ENCODE results near the gene CMSS1. TPM values are rescaled to one million over a fixed set of nuclear protein-coding genes. Genes with fewer than 3 reads are reported as not detected.

Gene CMSS1
- total and polyA plus RNA-seq, 9 donors: 14.5 to 54.0 (median 24.9) TPM

DNA sequence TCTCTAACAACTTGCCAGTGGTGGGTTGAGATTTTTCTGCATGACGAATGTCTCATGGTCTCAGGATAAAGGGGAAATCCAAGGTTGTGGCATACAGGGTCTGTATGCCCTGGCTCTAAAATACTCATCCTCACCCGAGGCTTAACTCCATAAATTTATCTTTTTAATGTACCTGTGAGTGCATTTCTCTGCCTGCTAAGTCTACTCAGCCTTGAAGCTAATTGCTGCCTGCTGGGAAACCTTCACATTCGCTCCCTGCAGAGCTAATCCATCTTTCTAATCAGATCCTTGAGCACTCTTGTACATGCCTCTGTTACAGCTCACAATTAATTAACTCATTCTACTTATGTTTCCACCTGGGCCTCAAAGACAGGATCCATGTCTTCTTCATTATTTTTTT lies 93.8 kb downstream of the CMSS1 start:
- no peak overlapping the region for H3K4me3 ChIP-seq
- no peaks in the 10 kb centered on the region for H3K36me3 ChIP-seq
- no peaks in the 10 kb centered on the region for H3K9me3 ChIP-seq
- no peak overlapping the region for H3K27ac ChIP-seq
- no peaks in the 10 kb centered on the region for H3K4me1 ChIP-seq (ENCODE audit: insufficient read depth)
- TF ChIP-seq EP300 (IDR thresholded peaks at IDR 0.05) (no peak), POLR2A (IDR thresholded peaks at IDR 0.05) (no peak)
- TF ChIP-seq, protein P1, sequence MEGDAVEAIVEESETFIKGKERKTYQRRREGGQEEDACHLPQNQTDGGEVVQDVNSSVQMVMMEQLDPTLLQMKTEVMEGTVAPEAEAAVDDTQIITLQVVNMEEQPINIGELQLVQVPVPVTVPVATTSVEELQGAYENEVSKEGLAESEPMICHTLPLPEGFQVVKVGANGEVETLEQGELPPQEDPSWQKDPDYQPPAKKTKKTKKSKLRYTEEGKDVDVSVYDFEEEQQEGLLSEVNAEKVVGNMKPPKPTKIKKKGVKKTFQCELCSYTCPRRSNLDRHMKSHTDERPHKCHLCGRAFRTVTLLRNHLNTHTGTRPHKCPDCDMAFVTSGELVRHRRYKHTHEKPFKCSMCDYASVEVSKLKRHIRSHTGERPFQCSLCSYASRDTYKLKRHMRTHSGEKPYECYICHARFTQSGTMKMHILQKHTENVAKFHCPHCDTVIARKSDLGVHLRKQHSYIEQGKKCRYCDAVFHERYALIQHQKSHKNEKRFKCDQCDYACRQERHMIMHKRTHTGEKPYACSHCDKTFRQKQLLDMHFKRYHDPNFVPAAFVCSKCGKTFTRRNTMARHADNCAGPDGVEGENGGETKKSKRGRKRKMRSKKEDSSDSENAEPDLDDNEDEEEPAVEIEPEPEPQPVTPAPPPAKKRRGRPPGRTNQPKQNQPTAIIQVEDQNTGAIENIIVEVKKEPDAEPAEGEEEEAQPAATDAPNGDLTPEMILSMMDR (IDR thresholded peaks at IDR 0.05): no peak
- 67 to 81% (median 73%) methylated on average over 3 of the region's 3 CpGs for WGBS, 3 donors
- no peak for DNase-seq
- no peaks in the 10 kb centered on the region for H3K27me3 ChIP-seq
- intact Hi-C loops (cut with DNase I): no loop called here

DNA sequence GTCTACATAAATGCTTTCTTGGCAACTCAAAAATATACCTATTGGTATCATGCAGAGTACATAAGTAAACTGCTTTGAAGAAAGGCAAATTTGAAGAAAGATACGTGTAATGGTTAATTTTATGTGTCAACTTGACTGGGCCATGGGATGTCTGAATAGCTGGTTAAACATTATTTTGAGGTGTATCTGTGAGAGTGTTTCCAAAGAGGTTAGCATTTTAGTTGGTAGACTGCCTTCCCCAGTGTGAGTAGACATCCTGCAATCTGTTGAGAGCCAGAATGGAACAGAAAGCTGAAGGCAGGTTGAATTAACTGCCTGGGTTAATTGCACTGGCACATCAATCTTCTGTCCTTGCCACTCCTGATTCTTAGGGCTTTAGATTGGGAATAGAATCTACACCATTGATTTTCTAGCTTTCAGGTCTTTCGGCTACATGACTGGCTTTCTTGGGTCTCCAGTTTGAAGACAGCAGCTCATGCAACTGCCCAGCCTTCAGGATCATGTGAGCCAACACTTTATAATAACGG lies 98.3 kb downstream of the CMSS1 start:
- intact Hi-C loops (cut with DNase I): no loop called here
- H3K27me3 ChIP-seq: no peaks in the 10 kb centered on the region
- H3K27ac ChIP-seq: no peak overlapping the region
- WGBS, 3 donors: 84 to 94% (median 88%) methylated on average over 3 of the region's 3 CpGs
- H3K36me3 ChIP-seq: no peaks in the 10 kb centered on the region
- no peak for DNase-seq
- TF ChIP-seq POLR2A (IDR thresholded peaks at IDR 0.05) (no peak), EP300 (IDR thresholded peaks at IDR 0.05) (no peak)
- TF ChIP-seq, protein P1 (IDR thresholded peaks at IDR 0.05): no peak
- no peak overlapping the region for H3K4me3 ChIP-seq
- H3K4me1 ChIP-seq (ENCODE audit: insufficient read depth): peaks cover under 1% of the 10 kb centered on the region
- H3K9me3 ChIP-seq: no peaks in the 10 kb centered on the region

DNA sequence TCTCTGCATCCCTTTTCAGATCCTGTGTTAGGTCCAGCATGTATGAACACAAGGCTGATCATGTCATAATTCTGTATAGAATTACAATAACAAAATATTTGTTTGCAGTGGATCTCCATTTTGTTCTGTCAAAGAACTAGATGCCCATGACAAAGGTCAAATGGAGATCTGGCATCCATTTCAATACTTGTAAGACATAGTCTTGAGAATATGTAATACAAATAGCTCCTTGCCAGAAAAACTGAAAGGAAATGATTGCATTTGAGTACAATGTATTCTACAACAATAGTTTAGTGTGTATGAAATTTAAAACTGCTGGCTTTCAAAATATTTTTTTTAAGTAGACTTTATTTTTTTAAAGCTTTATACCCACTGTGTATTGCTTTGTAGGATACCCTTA lies 101.1 kb downstream of the CMSS1 start:
- intact Hi-C loops (cut with DNase I): no loop called here
- no peaks in the 10 kb centered on the region for H3K27me3 ChIP-seq

DNA sequence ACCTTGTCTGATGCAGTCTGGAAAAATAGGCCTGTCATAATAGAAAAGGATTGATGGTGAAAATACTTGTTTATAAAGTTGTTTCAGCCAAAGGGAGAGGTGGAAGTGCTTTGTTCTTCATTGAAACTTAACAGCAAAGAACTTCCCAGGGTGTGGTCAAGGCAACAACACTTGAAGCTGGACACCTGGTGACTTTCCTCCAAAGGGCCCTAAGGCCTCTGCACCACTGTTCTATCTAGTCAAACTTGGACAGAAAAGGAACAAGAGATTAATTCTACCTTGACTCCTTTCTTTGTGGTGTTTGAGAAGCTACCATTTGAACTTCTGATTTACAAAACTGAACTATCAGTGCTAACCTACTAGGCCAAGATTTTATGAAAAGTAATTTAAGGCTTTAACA lies 102.0 kb downstream of the CMSS1 start:
- no peak overlapping the region for H3K4me3 ChIP-seq
- no peak overlapping the region for H3K27ac ChIP-seq
- no peaks in the 10 kb centered on the region for H3K27me3 ChIP-seq
- TF ChIP-seq POLR2A (IDR thresholded peaks at IDR 0.05): no peak
- TF ChIP-seq, protein P1 (IDR thresholded peaks at IDR 0.05): no peak
- TF ChIP-seq EP300 (IDR thresholded peaks at IDR 0.05): no peak
- DNase-seq: no peak
- H3K4me1 ChIP-seq (ENCODE audit: insufficient read depth): peaks cover 4% of the 10 kb centered on the region
- intact Hi-C loops (cut with DNase I): no loop called here
- H3K9me3 ChIP-seq: no peaks in the 10 kb centered on the region
- no peaks in the 10 kb centered on the region for H3K36me3 ChIP-seq

More for the DNA sequence above, 101.1 kb downstream of the CMSS1 start:
- H3K9me3 ChIP-seq: no peaks in the 10 kb centered on the region
- no peak overlapping the region for H3K4me3 ChIP-seq
- no peak for DNase-seq
- H3K27ac ChIP-seq: no peak overlapping the region
- peaks cover 4% of the 10 kb centered on the region for H3K4me1 ChIP-seq (ENCODE audit: insufficient read depth)
- no peak for TF ChIP-seq POLR2A (IDR thresholded peaks at IDR 0.05)
- TF ChIP-seq, protein P1 (IDR thresholded peaks at IDR 0.05): no peak
- TF ChIP-seq EP300 (IDR thresholded peaks at IDR 0.05): no peak
- H3K36me3 ChIP-seq: no peaks in the 10 kb centered on the region
